Mucosa of gallbladder (tissue), 1 donor: ENCODE results near the gene GPR151. TPM values are rescaled to one million over a fixed set of nuclear protein-coding genes. Genes with fewer than 3 reads are reported as not detected.

Source experiments
- total RNA-seq: library from RNA; stranded (reverse); gene quantifications from one replicate; pipeline ENCODE4 v1.2.1, GENCODE V29; 2021
- donor health status: DM: no; HTN: no; CAD: no.

The GPR151 gene
- total RNA-seq, 1 donor from 2014 or later, result not detected

Other genes with a start within 250 kb of the GPR151 start
- 0.09 TPM for gene POU4F3, start 177.4 kb downstream of the GPR151 start, total RNA-seq
- gene TCERG1, start 68.9 kb downstream of the GPR151 start, total RNA-seq, result 35.5 TPM